Gastrocnemius medialis (tissue), 4 donors: ENCODE results near the gene TRIM15. TPM values are rescaled to one million over a fixed set of nuclear protein-coding genes. Genes with fewer than 3 reads are reported as not detected.
"Not testable (repeated sequence)": the region's sequence is repeated elsewhere in the genome, so short reads cannot be mapped to it uniquely, and the experiment has no call there.

ENCODE experiments used
- ATAC-seq, 2 donors: fragments of 150-250 bp; one replicate each; pipeline ENCODE4 v1.9.1; 2016
- DNase-seq, 2 donors: peaks; one replicate each; pipeline ENCODE4 v3.0.0-alpha.2; 2019
- H3K27ac ChIP-seq, 4 donors: fragments of 200-600 bp; sonication (generic); 1 replicate in 1 of 4; 2 replicates in 3 of 4; pipeline ENCODE4 v1.5.1; 2016 to 2018; ENCODE audit warnings: mild to moderate bottlenecking in 2 of 4, moderate library complexity in 1 of 4
- H3K27me3 ChIP-seq, 3 donors: fragments of 200-600 bp; sonication (generic) in 2 of 3; 1 replicate in 1 of 3; 2 replicates in 2 of 3; pipeline versions ENCODE4 v1.5.1 to v1.6.0; 2016 to 2019; ENCODE audit warnings: mild to moderate bottlenecking in 1 of 3, moderate library complexity in 1 of 3
- H3K36me3 ChIP-seq, 2 donors: fragments of 200-600 bp; sonication (generic) in 1 of 2; one replicate each; pipeline ENCODE4 v1.5.1; 2017 to 2018
- H3K4me1 ChIP-seq, 2 donors: fragments of 200-600 bp; sonication (generic) in 1 of 2; one replicate each; pipeline ENCODE4 v1.5.1; 2016 to 2017; ENCODE audit warnings: mild to moderate bottlenecking in 2 of 2
- H3K4me3 ChIP-seq, 4 donors: fragments of 200-600 bp; sonication (generic) in 3 of 4; 1 replicate in 1 of 4; 2 replicates in 3 of 4; pipeline ENCODE4 v1.5.1; 2016 to 2019; ENCODE audit warnings: mild to moderate bottlenecking in 2 of 4
- H3K9me3 ChIP-seq, 3 donors: fragments of 200-600 bp; sonication (generic) in 2 of 3; 1 replicate in 1 of 3; 2 replicates in 2 of 3; pipeline ENCODE4 v1.5.1; 2016 to 2019
- CTCF ChIP-seq, 5 experiments: fragments of 450-650 bp in 3 of 5; fragments of 200-600 bp in 2 of 5; sonication (generic) in 2 of 5; IDR thresholded peaks in 4 of 5; conservative IDR thresholded peaks in 1 of 5; 1 replicate in 4 of 5; 2 replicates in 1 of 5; pipeline ENCODE4 v1.5.1; 2016 to 2019; ENCODE audit warnings: antibody characterized with exemption in 5 of 5, mild to moderate bottlenecking in 3 of 5, moderate library complexity in 3 of 5
- POLR2A ChIP-seq, 2 donors: fragments of 450-650 bp; IDR thresholded peaks; one replicate each; pipeline ENCODE4 v1.6.1; 2017; ENCODE audit warnings: antibody characterized with exemption in 2 of 2, mild to moderate bottlenecking in 2 of 2, moderate library complexity in 2 of 2
- in situ Hi-C, 4 donors: fragments of 200-750 bp; cut with MboI; loops; one replicate each; pipeline versions ENCODE4 v1.15.0 to v1.8.0; 2017; ENCODE audit warnings: low sequenced_read_pairs in 4 of 4
- intact Hi-C: fragments of 100-400 bp; cut with DNase I; formaldehyde crosslinking; loops from one replicate; pipeline ENCODE4 v1.15.1; 2023; ENCODE audit warnings: low total_unique reads
- total RNA-seq, 4 donors: library from RNA; depleted of rRNA; stranded (reverse); fragments of >200 nt; gene quantifications; one replicate each; pipeline versions ENCODE4 v1.1.0 to v1.2.3, GENCODE V29; 2016

The TRIM15 gene
- total RNA-seq, 4 donors from 2014 or later: 0.12 TPM; not detected in 3

- H3K27ac ChIP-seq: no peak overlapping the region
- ATAC-seq (no peak), DNase-seq (no peak)
- no peaks in the 10 kb centered on the region for H3K9me3 ChIP-seq
- no peaks in the 10 kb centered on the region for H3K4me1 ChIP-seq
- H3K36me3 ChIP-seq: no peaks in the 10 kb centered on the region
- H3K27me3 ChIP-seq: peaks cover 0 to 9% (median 8%) of the 10 kb centered on the region in 3 donors
- TF ChIP-seq CTCF (IDR thresholded peaks at IDR 0.05 in 4 of 5, conservative IDR thresholded peaks at IDR 0.05 in 1 of 5): no peak
- no peak for TF ChIP-seq POLR2A (IDR thresholded peaks at IDR 0.05)
- in situ Hi-C loops: no loop called here
- intact Hi-C loops: no loop called here
- H3K4me3 ChIP-seq: no peak overlapping the region
Observed at GRCh38 chr6:30136570-30137286, 26.6 kb upstream of the TRIM15 start.

GRCh38 chr6:30140240-30140639, 23.1 kb upstream of the TRIM15 start:
- ATAC-seq, H3K4me3 ChIP-seq, H3K27me3 ChIP-seq, in situ Hi-C loops, H3K27ac ChIP-seq, H3K4me1 ChIP-seq, intact Hi-C loops, H3K36me3 ChIP-seq, H3K9me3 ChIP-seq, DNase-seq: not testable (repeated sequence)

GRCh38 chr6:30142665-30143064, 20.7 kb upstream of the TRIM15 start:
- intact Hi-C loops: no loop called here

GRCh38 chr6:30143780-30144179, 19.6 kb upstream of the TRIM15 start:
- in situ Hi-C loops: no loop called here
- intact Hi-C loops: no loop called here
- no peak for ATAC-seq
- H3K9me3 ChIP-seq: no peaks in the 10 kb centered on the region
- no peak overlapping the region for H3K27ac ChIP-seq
- H3K36me3 ChIP-seq: no peaks in the 10 kb centered on the region
- H3K27me3 ChIP-seq: peaks cover 0 to 11% (median 2%) of the 10 kb centered on the region in 3 donors
- H3K4me3 ChIP-seq: no peak overlapping the region
- no peak for DNase-seq
- H3K4me1 ChIP-seq: no peaks in the 10 kb centered on the region
- TF ChIP-seq POLR2A (IDR thresholded peaks at IDR 0.05) (no peak), CTCF (IDR thresholded peaks at IDR 0.05 in 4 of 5, conservative IDR thresholded peaks at IDR 0.05 in 1 of 5) (no peak)

More at GRCh38 chr6:30142665-30143064, 20.7 kb upstream of the TRIM15 start:
- Histone ChIP-seq H3K36me3 (no peaks in the 10 kb centered on the region), H3K27ac (no peak overlapping the region), H3K4me3 (no peak overlapping the region), H3K27me3 (peaks cover 0 to 11% (median 2%) of the 10 kb centered on the region in 3 donors), H3K4me1 (no peaks in the 10 kb centered on the region), H3K9me3 (no peaks in the 10 kb centered on the region)
- TF ChIP-seq POLR2A (IDR thresholded peaks at IDR 0.05): no peak
- no peak for TF ChIP-seq CTCF (IDR thresholded peaks at IDR 0.05 in 4 of 5, conservative IDR thresholded peaks at IDR 0.05 in 1 of 5)
- in situ Hi-C loops: no loop called here
- ATAC-seq (no peak), DNase-seq (no peak)

GRCh38 chr6:30144811-30145210, 18.5 kb upstream of the TRIM15 start:
- no peaks in the 10 kb centered on the region for H3K36me3 ChIP-seq
- H3K27ac ChIP-seq: no peak overlapping the region
- H3K9me3 ChIP-seq: no peaks in the 10 kb centered on the region
- intact Hi-C loops: no loop called here
- TF ChIP-seq CTCF (IDR thresholded peaks at IDR 0.05 in 4 of 5, conservative IDR thresholded peaks at IDR 0.05 in 1 of 5): no peak
- no peak for TF ChIP-seq POLR2A (IDR thresholded peaks at IDR 0.05)
- H3K27me3 ChIP-seq: peaks cover 0 to 11% (median 2%) of the 10 kb centered on the region in 3 donors
- H3K4me1 ChIP-seq: no peaks in the 10 kb centered on the region
- ATAC-seq: no peak
- in situ Hi-C loops: no loop called here
- H3K4me3 ChIP-seq: no peak overlapping the region
- no peak for DNase-seq
